Smooth muscle cell (in vitro differentiated cells): ENCODE measurements around the gene SLCO2A1. TPM values are rescaled to one million over a fixed set of nuclear protein-coding genes. Genes with fewer than 3 reads are reported as not detected.

Experiments
- DNase-seq: peaks from one replicate; lab custom pipeline; 2025; ENCODE audit not compliant: unreplicated experiment; lab: John Stamatoyannopoulos, UW
- H2AFZ ChIP-seq: fragments of 200-600 bp; sonication (generic); 2 replicates; pipeline ENCODE4 v1.6.0; 2016; ENCODE audit warnings: antibody characterized with exemption, low read depth, mild to moderate bottlenecking
- H3F3A ChIP-seq: fragments of 200-600 bp; sonication (generic); 2 replicates; pipeline ENCODE4 v1.6.0; 2017; ENCODE audit warnings: antibody characterized with exemption, low read depth
- H3K27ac ChIP-seq: fragments of 200-600 bp; sonication (generic); 2 replicates; pipeline ENCODE4 v1.5.1; 2016; ENCODE audit warnings: low read depth, mild to moderate bottlenecking
- H3K27me3 ChIP-seq: fragments of 200-600 bp; sonication (generic); 2 replicates; pipeline ENCODE4 v1.6.1; 2016; ENCODE audit warnings: low read depth, mild to moderate bottlenecking
- H3K36me3 ChIP-seq: fragments of 200-600 bp; sonication (generic); 2 replicates; pipeline ENCODE4 v1.5.1; 2016; ENCODE audit warnings: low read depth
- H3K4me1 ChIP-seq: fragments of 200-600 bp; sonication (generic); 2 replicates; pipeline ENCODE4 v1.5.1; 2016; ENCODE audit warnings: low read depth
- H3K4me2 ChIP-seq: fragments of 200-600 bp; sonication (generic); 2 replicates; pipeline ENCODE4 v1.6.0; 2016; ENCODE audit warnings: mild to moderate bottlenecking
- H3K4me3 ChIP-seq: fragments of 200-600 bp; sonication (generic); 2 replicates; pipeline ENCODE4 v1.5.1; 2016; ENCODE audit warnings: mild to moderate bottlenecking
- H3K79me2 ChIP-seq: fragments of 200-600 bp; sonication (generic); 2 replicates; pipeline ENCODE4 v1.6.0; 2016; ENCODE audit warnings: low read depth, mild to moderate bottlenecking
- H3K9ac ChIP-seq: fragments of 200-600 bp; sonication (generic); 2 replicates; pipeline ENCODE4 v1.6.0; 2016; ENCODE audit warnings: low read depth
- H3K9me3 ChIP-seq: fragments of 200-600 bp; sonication (generic); replicated peaks from 2 replicates; pipeline ENCODE4 v1.5.1; 2016; ENCODE audit warnings: low read depth
- H4K20me1 ChIP-seq: fragments of 200-600 bp; sonication (generic); 2 replicates; pipeline ENCODE4 v1.6.0; 2016; ENCODE audit warnings: low read depth
- WGBS: methylation state at CpG from one replicate; pipeline ENCODE4 v1.1.7; 2016; ENCODE audit warnings: low lambda C conversion rate; 5-methylcytosine and 5-hydroxymethylcytosine counted together
- polyA plus RNA-seq: library from polyadenylated mRNA; unstranded; fragments of >200 nt; fragmentation: Nextera tagmentation; extraction: Ambion mirVana; gene quantifications from 2 replicates; pipeline ENCODE4 v1.2.1, GENCODE V29; 2016
- total RNA-seq: library from RNA; depleted of rRNA; stranded (reverse); fragments of >200 nt; gene quantifications from 2 replicates; pipeline ENCODE4 v1.2.3, GENCODE V29; 2014
- TF ChIP-seq, protein P1 (sequence below): fragments of 200-600 bp; sonication (generic); IDR thresholded peaks from 2 replicates; pipeline ENCODE4 v1.5.1; 2017; ENCODE audit warnings: borderline replicate concordance, mild to moderate bottlenecking, antibody characterized with exemption; ENCODE audit not compliant: insufficient read depth, poor library complexity, severe bottlenecking

Gene SLCO2A1
- total and polyA plus RNA-seq, 2 experiments from 2014 or later = 7.7 to 14.2 TPM

DNA sequence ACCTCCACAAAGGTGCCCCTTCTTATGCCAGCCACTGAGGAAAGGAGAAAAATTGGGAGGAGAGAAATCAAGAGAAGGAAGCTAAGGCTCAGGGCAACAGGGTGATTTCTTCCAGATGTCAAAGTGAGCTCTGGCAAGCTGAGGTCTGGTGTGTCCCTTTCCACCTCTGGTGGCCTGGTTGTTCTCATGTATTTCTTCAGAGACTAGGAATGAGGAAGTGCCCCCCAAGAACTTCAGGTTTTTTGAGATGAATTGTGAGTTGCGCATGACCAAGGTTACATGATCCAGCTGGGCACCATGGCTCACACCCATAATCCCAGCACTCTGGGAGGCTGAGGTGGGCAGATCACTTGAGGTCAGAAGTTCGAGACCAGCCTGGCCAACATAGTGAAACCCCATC, 139.7 kb downstream of the SLCO2A1 start:
- Histone ChIP-seq H3K79me2 (no peaks in the 10 kb centered on the region), H3K36me3 (no peaks in the 10 kb centered on the region), H3F3A (no peaks in the 10 kb centered on the region), H2AFZ (no peak overlapping the region), H3K9ac (no peak overlapping the region), H3K27me3 (peaks cover 11% of the 10 kb centered on the region), H3K4me1 (peaks cover 15% of the 10 kb centered on the region), H3K4me2 (no peak overlapping the region), H3K4me3 (no peak overlapping the region), H3K9me3 (no peaks in the 10 kb centered on the region), H4K20me1 (no peaks in the 10 kb centered on the region), H3K27ac (no peak overlapping the region)
- DNase-seq = no peak
- WGBS = 93% methylated on average over 2 of the region's 2 CpGs
- TF ChIP-seq, protein P1, sequence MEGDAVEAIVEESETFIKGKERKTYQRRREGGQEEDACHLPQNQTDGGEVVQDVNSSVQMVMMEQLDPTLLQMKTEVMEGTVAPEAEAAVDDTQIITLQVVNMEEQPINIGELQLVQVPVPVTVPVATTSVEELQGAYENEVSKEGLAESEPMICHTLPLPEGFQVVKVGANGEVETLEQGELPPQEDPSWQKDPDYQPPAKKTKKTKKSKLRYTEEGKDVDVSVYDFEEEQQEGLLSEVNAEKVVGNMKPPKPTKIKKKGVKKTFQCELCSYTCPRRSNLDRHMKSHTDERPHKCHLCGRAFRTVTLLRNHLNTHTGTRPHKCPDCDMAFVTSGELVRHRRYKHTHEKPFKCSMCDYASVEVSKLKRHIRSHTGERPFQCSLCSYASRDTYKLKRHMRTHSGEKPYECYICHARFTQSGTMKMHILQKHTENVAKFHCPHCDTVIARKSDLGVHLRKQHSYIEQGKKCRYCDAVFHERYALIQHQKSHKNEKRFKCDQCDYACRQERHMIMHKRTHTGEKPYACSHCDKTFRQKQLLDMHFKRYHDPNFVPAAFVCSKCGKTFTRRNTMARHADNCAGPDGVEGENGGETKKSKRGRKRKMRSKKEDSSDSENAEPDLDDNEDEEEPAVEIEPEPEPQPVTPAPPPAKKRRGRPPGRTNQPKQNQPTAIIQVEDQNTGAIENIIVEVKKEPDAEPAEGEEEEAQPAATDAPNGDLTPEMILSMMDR = no peak

DNA sequence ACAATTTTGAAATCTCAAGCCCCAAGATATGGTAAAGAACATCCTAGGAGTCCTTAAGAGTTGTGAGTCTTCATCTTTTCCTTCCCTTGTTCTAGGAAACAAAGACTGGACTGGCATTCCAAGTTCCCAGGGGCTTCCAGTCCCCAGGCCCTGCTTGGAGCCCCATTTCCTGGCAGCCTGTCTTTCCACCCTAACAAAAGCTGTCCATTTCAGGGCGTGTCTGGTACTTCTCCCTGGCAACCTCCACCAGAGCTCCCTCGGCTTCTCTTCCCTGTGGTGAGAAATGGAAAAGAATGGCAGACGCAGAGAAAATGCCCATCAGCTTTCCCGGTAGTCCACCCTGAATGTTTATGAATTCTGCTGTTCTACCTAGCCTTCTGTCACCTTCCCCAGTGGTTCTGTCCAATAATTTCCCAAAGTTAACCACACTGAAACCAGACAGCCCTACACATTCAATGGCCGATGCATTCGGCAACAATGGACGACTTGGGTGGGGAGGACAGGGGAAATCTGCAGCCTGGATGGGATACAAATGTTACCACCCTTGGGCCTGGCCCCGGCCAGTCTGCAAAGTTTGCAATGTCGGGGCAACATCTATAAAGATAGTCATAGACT, 140.9 kb downstream of the SLCO2A1 start:
- TF ChIP-seq, protein P1 = no peak
- H3K4me3 ChIP-seq = no peak overlapping the region
- H3K36me3 ChIP-seq = no peaks in the 10 kb centered on the region
- no peak overlapping the region for H3K27ac ChIP-seq
- H4K20me1 ChIP-seq = no peaks in the 10 kb centered on the region
- no peak overlapping the region for H2AFZ ChIP-seq
- H3K79me2 ChIP-seq = no peaks in the 10 kb centered on the region
- H3K9ac ChIP-seq = no peak overlapping the region
- no peak for DNase-seq
- H3K4me1 ChIP-seq = peaks cover 8% of the 10 kb centered on the region
- H3K4me2 ChIP-seq = no peak overlapping the region
- H3K27me3 ChIP-seq = peaks cover under 1% of the 10 kb centered on the region
- H3K9me3 ChIP-seq = no peaks in the 10 kb centered on the region
- WGBS = 93% methylated on average over 9 of the region's 9 CpGs
- no peaks in the 10 kb centered on the region for H3F3A ChIP-seq

- Histone ChIP-seq H2AFZ (no peak overlapping the region), H3K27ac (no peak overlapping the region), H3F3A (no peaks in the 10 kb centered on the region), H3K4me3 (no peak overlapping the region), H3K4me2 (no peak overlapping the region), H4K20me1 (no peaks in the 10 kb centered on the region), H3K36me3 (no peaks in the 10 kb centered on the region), H3K27me3 (no peaks in the 10 kb centered on the region), H3K9ac (no peak overlapping the region), H3K4me1 (peaks cover 8% of the 10 kb centered on the region), H3K9me3 (no peaks in the 10 kb centered on the region), H3K79me2 (no peaks in the 10 kb centered on the region)
- no peak for DNase-seq
- WGBS = 64% methylated on average over 8 of the region's 8 CpGs
- TF ChIP-seq, protein P1 = no peak
These were observed 141.7 kb downstream of the SLCO2A1 start for GRCh38 chr3:133887803-133888703.
